ENCODE results near the gene JAZF1.

Gene JAZF1

GRCh38 chr7:28069388-28069787 lies 111.2 kb downstream of the JAZF1 start:
- DNase-seq = no peak

GRCh38 chr7:28068811-28069216 lies 111.8 kb downstream of the JAZF1 start:
- DNase-seq = no peak

GRCh38 chr7:28067171-28067570 lies 113.4 kb downstream of the JAZF1 start:
- no peak for DNase-seq

- no peak for DNase-seq
These were observed 114.8 kb downstream of the JAZF1 start for GRCh38 chr7:28065721-28066285.

GRCh38 chr7:28065308-28065707 lies 115.3 kb downstream of the JAZF1 start:
- no peak for DNase-seq

- DNase-seq = no peak
These were observed 116.2 kb downstream of the JAZF1 start for GRCh38 chr7:28064437-28064836.

GRCh38 chr7:28062197-28062991 lies 118.2 kb downstream of the JAZF1 start:
- DNase-seq = peak; percentile 64

GRCh38 chr7:28061824-28062196 lies 118.8 kb downstream of the JAZF1 start:
- DNase-seq = no peak

GRCh38 chr7:28060371-28060950 lies 120.1 kb downstream of the JAZF1 start:
- DNase-seq = no peak

- no peak for DNase-seq
These were observed 125.4 kb downstream of the JAZF1 start for GRCh38 chr7:28055161-28055544.

GRCh38 chr7:28054531-28055160 lies 125.9 kb downstream of the JAZF1 start:
- no peak for DNase-seq

- no peak for DNase-seq
These were observed 127.7 kb downstream of the JAZF1 start for GRCh38 chr7:28052933-28053332.

GRCh38 chr7:28048694-28049093 lies 131.9 kb downstream of the JAZF1 start:
- DNase-seq = no peak

GRCh38 chr7:28046035-28046434 lies 134.6 kb downstream of the JAZF1 start:
- DNase-seq = no peak

GRCh38 chr7:28045592-28045991 lies 135.0 kb downstream of the JAZF1 start:
- DNase-seq = no peak

GRCh38 chr7:28044825-28045224 lies 135.8 kb downstream of the JAZF1 start:
- no peak for DNase-seq

- no peak for DNase-seq
These were observed 137.9 kb downstream of the JAZF1 start for GRCh38 chr7:28042721-28043120.

GRCh38 chr7:28041508-28042314 lies 138.9 kb downstream of the JAZF1 start:
- no peak for DNase-seq

GRCh38 chr7:28038175-28038797 lies 142.3 kb downstream of the JAZF1 start:
- no peak for DNase-seq

GRCh38 chr7:28037220-28038010 lies 143.2 kb downstream of the JAZF1 start:
- no peak for DNase-seq

- no peak for DNase-seq
These were observed 143.9 kb downstream of the JAZF1 start for GRCh38 chr7:28036696-28037095.

GRCh38 chr7:28033386-28033785 lies 147.2 kb downstream of the JAZF1 start:
- DNase-seq = no peak
